Body of pancreas (tissue), 4 donors: ENCODE data around the gene ELOVL6. TPM values are rescaled to one million over a fixed set of nuclear protein-coding genes. Genes with fewer than 3 reads are reported as not detected.

Experiments used
- ATAC-seq: fragments of 150-250 bp; one replicate; pipeline ENCODE4 v1.9.1; 2016
- DNase-seq, 4 donors: peaks; one replicate each; pipeline ENCODE4 v3.0.0-alpha.2; 2019
- H3K27ac ChIP-seq, 4 donors: fragments of 200-600 bp; sonication (generic); 1 replicate in 3 of 4; 2 replicates in 1 of 4; pipeline versions ENCODE4 v1.5.1 to v1.6.1; 2016 to 2019; ENCODE audit warnings: mild to moderate bottlenecking in 1 of 4, mixed read lengths in 1 of 4, moderate library complexity in 1 of 4
- H3K27me3 ChIP-seq, 2 donors: fragments of 200-600 bp; sonication (generic); one replicate each; pipeline ENCODE4 v1.6.0; 2016; ENCODE audit warnings: mild to moderate bottlenecking in 1 of 2
- H3K36me3 ChIP-seq, 2 donors: fragments of 200-600 bp; sonication (generic); replicated peaks in 1 of 2; 2 replicates each; pipeline ENCODE4 v1.5.1; 2016; ENCODE audit warnings: low read depth in 2 of 2; ENCODE audit not compliant: insufficient read depth in 1 of 2
- H3K4me1 ChIP-seq: fragments of 200-600 bp; sonication (generic); one replicate; pipeline ENCODE4 v1.6.0; 2016
- H3K4me3 ChIP-seq, 2 donors: fragments of 200-600 bp; sonication (generic); 1 replicate in 1 of 2; 2 replicates in 1 of 2; pipeline ENCODE4 v1.5.1; 2016 to 2019
- H3K9me3 ChIP-seq, 3 donors: fragments of 200-600 bp; sonication (generic); 1 replicate in 2 of 3; 2 replicates in 1 of 3; pipeline ENCODE4 v1.5.1; 2016
- POLR2A ChIP-seq, 3 donors: fragments of 450-650 bp; IDR thresholded peaks; one replicate each; pipeline ENCODE4 v1.6.1; 2016; ENCODE audit warnings: antibody characterized with exemption in 3 of 3, mild to moderate bottlenecking in 2 of 3
- WGBS, 2 donors: methylation state at CpG; one replicate each; pipeline ENCODE4 v1.1.5; 2017; 5-methylcytosine and 5-hydroxymethylcytosine counted together
- intact Hi-C: fragments of 100-400 bp; cut with DNase I; formaldehyde crosslinking; loops from one replicate; pipeline ENCODE4 v1.15.1; 2023
- total RNA-seq, 2 donors: library from RNA; depleted of rRNA; stranded (reverse); fragments of >200 nt; gene quantifications; one replicate each; pipeline ENCODE4 v1.1.0, GENCODE V29; 2016
- TF ChIP-seq, protein P1 (sequence below), 7 experiments: fragments of 450-650 bp in 4 of 7; fragments of 200-600 bp in 3 of 7; sonication (generic) in 3 of 7; IDR thresholded peaks; one replicate each; pipeline ENCODE4 v1.5.1; 2016 to 2019; ENCODE audit warnings: antibody characterized with exemption in 7 of 7

The ELOVL6 gene
- total RNA-seq, 2 donors from 2014 or later, result 0.78 to 0.99 TPM

DNA sequence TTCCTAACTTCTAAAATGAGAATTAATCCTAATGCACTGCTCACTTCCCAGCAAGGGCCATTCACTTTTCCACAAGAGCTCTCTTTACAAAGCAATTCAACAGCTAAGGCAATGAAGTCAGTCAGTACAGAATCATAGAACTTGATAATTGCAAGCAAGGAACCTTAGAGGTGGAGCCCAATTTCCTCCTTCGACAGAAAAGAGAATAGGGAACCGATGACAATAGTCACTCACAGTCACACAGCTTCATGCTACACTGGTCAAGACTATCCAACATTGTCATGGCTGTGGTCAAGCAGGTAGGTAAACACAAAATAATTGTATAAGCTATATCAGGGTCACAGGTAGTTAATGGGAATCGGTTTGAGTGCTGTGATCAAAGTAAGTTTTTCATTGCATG, 90.0 kb downstream of the ELOVL6 start:
- no peaks in the 10 kb centered on the region for H3K27me3 ChIP-seq
- no peak for DNase-seq

DNA sequence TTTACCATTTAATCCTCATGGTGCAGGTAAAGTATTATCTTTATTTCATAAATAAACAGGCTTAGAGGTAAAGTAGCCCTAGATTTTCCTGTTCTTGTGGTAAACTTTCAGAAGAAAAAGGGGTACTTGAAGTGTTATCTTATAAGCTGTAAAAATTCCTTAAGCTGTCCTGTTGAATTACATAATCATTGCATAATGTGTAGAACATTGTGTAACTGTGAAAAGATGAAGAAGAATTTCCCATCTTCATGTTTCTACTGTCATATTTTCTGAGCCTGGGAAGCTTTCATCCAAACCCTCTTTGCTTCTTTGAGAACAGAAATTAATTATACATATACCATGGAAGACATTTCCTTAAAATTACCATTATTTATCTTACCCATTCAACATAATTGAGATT, 90.5 kb downstream of the ELOVL6 start:
- no peaks in the 10 kb centered on the region for H3K4me1 ChIP-seq
- no peak overlapping the region for H3K4me3 ChIP-seq
- no peak overlapping the region for H3K27ac ChIP-seq
- intact Hi-C loops, result no loop called here
- no peak for DNase-seq
- no peak for TF ChIP-seq POLR2A (IDR thresholded peaks at IDR 0.05)
- TF ChIP-seq, protein P1, sequence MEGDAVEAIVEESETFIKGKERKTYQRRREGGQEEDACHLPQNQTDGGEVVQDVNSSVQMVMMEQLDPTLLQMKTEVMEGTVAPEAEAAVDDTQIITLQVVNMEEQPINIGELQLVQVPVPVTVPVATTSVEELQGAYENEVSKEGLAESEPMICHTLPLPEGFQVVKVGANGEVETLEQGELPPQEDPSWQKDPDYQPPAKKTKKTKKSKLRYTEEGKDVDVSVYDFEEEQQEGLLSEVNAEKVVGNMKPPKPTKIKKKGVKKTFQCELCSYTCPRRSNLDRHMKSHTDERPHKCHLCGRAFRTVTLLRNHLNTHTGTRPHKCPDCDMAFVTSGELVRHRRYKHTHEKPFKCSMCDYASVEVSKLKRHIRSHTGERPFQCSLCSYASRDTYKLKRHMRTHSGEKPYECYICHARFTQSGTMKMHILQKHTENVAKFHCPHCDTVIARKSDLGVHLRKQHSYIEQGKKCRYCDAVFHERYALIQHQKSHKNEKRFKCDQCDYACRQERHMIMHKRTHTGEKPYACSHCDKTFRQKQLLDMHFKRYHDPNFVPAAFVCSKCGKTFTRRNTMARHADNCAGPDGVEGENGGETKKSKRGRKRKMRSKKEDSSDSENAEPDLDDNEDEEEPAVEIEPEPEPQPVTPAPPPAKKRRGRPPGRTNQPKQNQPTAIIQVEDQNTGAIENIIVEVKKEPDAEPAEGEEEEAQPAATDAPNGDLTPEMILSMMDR (IDR thresholded peaks at IDR 0.05), result no peak
- H3K9me3 ChIP-seq, result no peaks in the 10 kb centered on the region
- no peaks in the 10 kb centered on the region for H3K36me3 ChIP-seq
- no peaks in the 10 kb centered on the region for H3K27me3 ChIP-seq
- no peak for ATAC-seq

More for the DNA sequence above, 90.0 kb downstream of the ELOVL6 start:
- 62 to 78% methylated on average over 3 of the region's 3 CpGs for WGBS, 2 donors
- ATAC-seq, result no peak
- Histone ChIP-seq H3K9me3 (no peaks in the 10 kb centered on the region), H3K36me3 (no peaks in the 10 kb centered on the region), H3K4me3 (no peak overlapping the region), H3K4me1 (no peaks in the 10 kb centered on the region), H3K27ac (no peak overlapping the region)
- intact Hi-C loops, result no loop called here
- TF ChIP-seq, protein P1 (IDR thresholded peaks at IDR 0.05), result no peak
- TF ChIP-seq POLR2A (IDR thresholded peaks at IDR 0.05), result no peak

DNA sequence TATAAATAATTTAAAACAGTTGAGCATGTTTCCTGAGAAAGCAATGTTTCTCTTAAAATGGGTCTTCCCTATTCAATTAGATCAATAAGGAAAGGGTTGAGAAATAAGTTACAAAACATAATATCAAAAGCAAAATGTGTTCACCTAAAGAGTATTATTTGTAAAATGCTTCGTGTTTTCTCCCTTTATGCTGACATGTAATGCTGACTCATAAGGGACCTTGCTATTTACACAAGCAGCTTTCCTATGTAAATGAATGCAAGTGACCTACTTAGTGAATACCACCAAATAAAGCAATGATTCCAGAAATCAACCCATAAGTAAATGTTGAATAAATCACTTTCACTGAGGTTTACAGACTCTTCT, 91.5 kb downstream of the ELOVL6 start:
- H3K27me3 ChIP-seq, result no peaks in the 10 kb centered on the region
- ATAC-seq (no peak), DNase-seq (no peak)
- no peaks in the 10 kb centered on the region for H3K4me1 ChIP-seq
- peak overlapping the region in 1 of 4 donors; percentile 13 for H3K27ac ChIP-seq
- TF ChIP-seq, protein P1 (IDR thresholded peaks at IDR 0.05), result no peak
- no peak for TF ChIP-seq POLR2A (IDR thresholded peaks at IDR 0.05)
- H3K4me3 ChIP-seq, result no peak overlapping the region
- intact Hi-C loops, result no loop called here
- no peaks in the 10 kb centered on the region for H3K9me3 ChIP-seq
- 5 to 31% methylated on average over 1 of the region's 1 CpG for whole genome bisulfite sequencing, 2 donors
- H3K36me3 ChIP-seq, result no peaks in the 10 kb centered on the region

DNA sequence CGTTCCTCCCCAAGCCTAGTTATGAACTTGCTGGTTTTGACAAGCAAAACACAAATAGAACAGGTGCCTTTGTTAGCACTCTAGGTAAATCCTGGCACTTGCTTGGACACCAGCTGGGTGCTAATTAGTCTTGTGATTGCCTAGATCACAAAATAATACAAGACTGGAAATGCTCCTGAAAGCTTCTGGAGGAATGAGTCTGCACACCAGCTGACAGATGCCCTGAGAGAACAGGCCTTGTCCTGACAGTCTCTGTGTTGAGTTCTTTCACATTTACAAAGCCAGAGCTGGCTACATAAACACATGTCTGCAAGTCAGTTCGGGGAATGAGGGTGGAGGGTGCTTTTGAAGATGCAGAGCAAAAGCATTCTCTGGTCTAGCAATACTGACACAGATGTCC, 93.8 kb downstream of the ELOVL6 start:
- Histone ChIP-seq H3K36me3 (no peaks in the 10 kb centered on the region), H3K27ac (no peak overlapping the region), H3K9me3 (no peaks in the 10 kb centered on the region), H3K4me3 (no peak overlapping the region), H3K4me1 (no peaks in the 10 kb centered on the region), H3K27me3 (no peaks in the 10 kb centered on the region)
- WGBS, 2 donors, result 74 to 86% methylated on average over 2 of the region's 2 CpGs
- intact Hi-C loops, result no loop called here
- ATAC-seq (no peak), DNase-seq (no peak)
- TF ChIP-seq POLR2A (IDR thresholded peaks at IDR 0.05), result no peak
- TF ChIP-seq, protein P1 (IDR thresholded peaks at IDR 0.05), result no peak

DNA sequence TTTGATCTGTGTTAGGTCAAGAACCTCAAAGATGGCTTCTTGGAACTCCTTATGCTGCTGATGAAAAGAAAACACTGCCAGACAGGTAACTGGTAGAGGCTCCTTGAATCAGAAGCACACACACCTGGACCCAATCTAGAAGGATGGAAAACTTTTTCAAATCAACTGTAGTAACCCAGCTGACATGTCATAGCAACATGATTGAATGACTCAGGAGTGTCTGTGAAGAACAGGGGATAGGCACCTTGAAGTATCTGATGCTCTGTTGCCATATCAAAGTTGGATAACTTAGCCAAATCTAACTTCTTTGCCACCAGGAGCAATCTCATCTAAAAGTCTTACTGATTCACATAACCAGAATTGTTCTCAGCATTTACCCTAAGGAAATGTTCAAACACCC, 98.8 kb downstream of the ELOVL6 start:
- H3K27ac ChIP-seq, result no peak overlapping the region
- H3K27me3 ChIP-seq, result no peaks in the 10 kb centered on the region
- no peaks in the 10 kb centered on the region for H3K36me3 ChIP-seq
- DNase-seq, result no peak
- TF ChIP-seq, protein P1 (IDR thresholded peaks at IDR 0.05), result no peak
- TF ChIP-seq POLR2A (IDR thresholded peaks at IDR 0.05), result no peak
- H3K9me3 ChIP-seq, result no peaks in the 10 kb centered on the region
- ATAC-seq, result no peak
- no peak overlapping the region for H3K4me3 ChIP-seq
- no peaks in the 10 kb centered on the region for H3K4me1 ChIP-seq
- intact Hi-C loops, result no loop called here
